Measurements from ENCODE around the gene CD244.
"Not testable (repeated sequence)": the region's sequence is repeated elsewhere in the genome, so short reads cannot be mapped to it uniquely, and the experiment has no call there.

The CD244 gene

GRCh38 chr1:160811147-160811546 is 51.5 kb downstream of the CD244 start:
- DNase-seq (ENCODE audit: low read depth): no peak

DNA sequence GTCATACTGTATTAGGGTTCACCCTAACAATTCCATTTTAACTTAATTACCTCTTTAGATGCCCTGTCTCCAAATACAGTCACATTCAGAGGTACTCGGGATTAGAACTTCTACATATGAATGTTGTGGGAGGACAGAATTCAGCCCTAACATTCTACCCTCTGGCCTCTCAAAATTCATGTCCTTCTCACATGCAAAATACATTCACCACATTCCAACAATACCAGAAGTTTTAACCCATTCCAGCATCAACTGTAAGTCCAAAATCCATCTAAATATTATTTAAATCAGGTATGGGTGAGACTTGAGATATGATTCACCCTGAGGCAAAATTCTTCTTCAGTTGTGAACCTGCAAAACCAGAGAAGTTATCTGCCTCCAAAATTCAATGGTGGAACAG is 52.2 kb downstream of the CD244 start:
- no peak for DNase-seq (ENCODE audit: low read depth)

- no peak for DNase-seq (ENCODE audit: low read depth)
These were observed 54.4 kb downstream of the CD244 start for GRCh38 chr1:160808289-160808688.

DNA sequence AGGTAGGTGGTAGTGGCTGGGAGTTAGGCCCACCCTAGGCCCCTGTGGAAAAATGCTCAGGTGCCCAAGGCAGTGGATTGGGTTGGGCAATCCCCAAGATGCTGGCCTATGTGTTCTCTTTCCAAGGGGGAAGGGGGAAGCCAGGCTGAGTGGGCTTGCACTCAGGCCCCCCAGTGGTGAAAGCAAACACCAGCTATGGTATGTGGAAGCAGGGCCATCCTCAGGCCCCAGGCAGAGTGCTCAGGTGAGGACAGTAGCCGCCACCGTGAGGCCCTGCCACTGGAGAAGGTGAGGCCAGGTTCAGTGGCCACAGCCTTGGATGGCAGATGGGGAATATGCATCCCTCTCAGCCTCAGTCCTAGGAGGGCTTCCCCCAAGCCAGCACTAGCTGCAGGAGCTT is 54.9 kb downstream of the CD244 start:
- no peak for DNase-seq (ENCODE audit: low read depth)

DNA sequence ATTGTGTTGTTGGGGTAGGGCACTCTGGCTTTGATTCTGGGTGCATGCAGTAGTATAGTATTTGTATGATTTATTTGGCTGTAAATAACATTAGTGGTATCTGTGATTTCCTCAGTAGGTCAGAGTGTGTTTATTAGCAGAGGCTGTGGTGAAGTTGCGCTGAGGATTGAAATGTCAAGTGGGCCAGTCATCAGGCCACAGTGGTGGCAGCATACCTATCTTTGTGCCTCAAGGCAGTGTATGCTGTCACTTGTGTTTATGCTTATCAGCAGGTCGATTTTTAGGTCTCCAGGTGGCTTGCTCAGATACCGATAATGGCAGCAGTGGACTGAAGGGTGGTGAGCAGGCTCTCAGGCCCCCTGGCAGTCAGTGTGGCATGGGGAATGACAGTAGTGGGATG is 55.4 kb downstream of the CD244 start:
- DNase-seq (ENCODE audit: low read depth): no peak

DNA sequence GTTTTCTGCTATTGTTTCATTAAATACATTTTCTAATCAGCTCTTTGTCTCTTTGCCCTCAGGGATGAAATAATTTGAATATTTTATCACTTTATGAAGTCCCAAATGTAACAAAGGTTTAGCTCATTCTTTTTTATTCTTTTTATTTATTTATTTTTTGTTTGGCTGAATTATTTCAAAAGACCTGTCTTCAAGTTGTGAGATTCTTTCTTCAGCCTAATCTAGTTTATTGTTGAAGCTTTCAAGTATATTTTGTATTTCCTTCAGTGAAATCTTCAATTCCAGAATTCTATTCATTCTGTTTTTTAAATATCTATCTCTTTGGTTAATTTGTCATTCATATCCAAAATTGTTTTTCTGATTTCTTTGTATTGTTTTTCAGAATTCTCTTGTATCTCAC is 55.9 kb downstream of the CD244 start:
- DNase-seq (ENCODE audit: low read depth): no peak

GRCh38 chr1:160806109-160806665 is 56.5 kb downstream of the CD244 start:
- no peak for DNase-seq (ENCODE audit: low read depth)

DNA sequence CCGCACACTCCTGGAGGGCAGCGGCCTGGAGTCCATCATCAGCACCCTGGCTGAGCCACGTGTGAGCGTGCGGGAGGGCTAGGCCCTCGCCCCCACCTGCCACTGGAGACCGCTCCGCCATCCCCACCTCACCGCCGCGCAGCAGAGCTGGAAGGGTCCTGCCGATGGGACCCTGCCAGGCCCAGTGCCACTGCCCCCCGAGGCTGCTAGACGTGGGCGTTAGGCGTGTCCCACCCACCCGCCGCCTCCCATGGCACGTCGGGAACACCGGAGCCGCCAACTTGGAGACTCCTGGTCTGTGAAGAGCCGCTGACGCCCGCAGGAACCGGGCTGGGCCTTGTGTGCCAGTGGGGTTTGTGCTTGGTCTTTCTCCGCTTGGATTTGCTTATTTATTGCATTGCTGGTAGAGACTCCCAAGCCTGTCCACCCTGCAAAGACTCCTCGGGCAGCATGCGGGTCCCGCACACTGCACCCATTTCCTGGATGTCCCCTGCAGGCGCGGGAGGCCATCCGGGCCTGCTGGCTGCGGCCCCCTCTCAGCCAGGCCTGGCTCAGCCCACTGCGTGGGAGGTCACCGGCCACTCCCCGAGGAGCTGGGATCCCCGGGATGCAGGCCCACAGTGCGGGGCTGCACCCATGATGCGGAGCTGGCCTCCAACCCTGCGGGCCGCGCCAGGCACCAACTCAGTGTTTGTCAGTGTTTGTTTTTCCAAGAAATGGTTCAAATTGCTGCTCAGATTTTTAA is 60.7 kb downstream of the CD244 start:
- DNase-seq (ENCODE audit: low read depth): no peak

DNA sequence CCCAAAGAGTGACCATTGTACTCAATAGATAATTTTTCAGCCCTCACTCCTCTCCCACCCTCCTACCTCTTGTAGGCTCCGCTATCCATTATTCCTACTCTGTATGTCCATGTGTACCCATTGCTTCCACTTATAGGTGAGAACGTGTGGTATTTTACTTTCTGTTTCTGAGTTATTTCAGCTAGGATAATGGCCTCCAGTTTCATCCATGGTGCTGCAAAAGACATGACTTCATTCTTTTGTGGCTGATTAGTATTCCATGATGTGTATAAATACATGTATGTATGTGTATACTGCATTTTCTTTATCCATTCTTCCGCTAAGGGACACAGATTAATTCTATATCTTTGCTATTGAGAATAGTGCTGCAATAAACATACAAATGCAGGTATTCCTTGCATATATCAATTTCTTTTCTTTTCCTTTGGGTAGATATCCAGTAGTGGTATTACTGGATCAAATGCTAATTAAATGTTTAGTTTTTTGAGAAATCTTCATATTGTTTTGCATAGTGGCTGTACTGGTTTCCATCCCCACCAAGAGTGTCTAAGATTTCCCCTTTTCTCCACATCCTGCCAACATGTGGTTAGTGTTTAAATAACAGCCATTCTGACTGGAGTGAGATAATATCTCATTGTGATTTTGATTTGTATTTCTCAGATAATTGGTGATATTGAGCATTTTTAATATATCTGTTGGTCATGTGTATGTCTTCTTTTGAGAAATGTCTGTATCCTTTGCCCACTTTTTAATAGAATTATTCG is 61.9 kb downstream of the CD244 start:
- DNase-seq (ENCODE audit: low read depth): no peak

DNA sequence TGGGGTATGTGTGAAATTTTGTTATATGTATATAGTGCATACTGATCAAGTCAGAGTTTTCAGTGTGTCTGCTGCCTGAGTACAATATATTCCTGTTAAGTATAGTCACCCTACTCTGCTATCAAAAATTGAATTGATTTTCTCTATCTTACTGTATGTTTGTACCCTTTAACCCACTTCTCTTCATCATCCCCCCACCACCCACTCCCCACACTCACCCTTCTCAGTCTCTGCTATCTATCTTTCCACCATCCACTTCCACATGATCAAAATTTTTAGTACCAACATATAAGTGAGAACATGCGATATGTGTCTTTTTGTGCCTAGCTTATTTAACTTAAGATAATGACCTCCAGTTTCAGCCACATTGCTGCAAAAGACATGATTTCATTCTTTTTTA is 62.5 kb downstream of the CD244 start:
- no peak for DNase-seq (ENCODE audit: low read depth)

GRCh38 chr1:160799641-160800040 is 63.0 kb downstream of the CD244 start:
- no peak for DNase-seq (ENCODE audit: low read depth)

DNA sequence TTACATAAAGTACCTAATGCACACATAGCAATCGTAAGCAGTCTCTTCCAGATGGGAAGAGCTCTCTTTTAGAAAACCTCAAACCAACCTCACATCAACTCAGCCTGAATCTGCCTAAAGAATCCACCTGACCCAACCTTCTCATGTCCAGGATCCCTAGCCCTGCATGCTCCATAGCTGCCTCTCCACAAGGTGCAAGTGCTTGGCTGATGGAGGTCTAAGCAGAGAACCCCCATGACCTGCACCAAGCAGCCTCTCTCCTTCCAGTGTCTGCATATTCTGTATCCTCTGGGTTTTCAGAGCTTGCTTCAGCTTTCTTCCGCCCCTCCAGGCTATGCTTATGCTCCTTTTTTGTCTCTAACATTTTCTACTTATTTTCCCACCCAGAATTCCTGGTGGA is 64.2 kb downstream of the CD244 start:
- no peak for DNase-seq (ENCODE audit: low read depth)

DNA sequence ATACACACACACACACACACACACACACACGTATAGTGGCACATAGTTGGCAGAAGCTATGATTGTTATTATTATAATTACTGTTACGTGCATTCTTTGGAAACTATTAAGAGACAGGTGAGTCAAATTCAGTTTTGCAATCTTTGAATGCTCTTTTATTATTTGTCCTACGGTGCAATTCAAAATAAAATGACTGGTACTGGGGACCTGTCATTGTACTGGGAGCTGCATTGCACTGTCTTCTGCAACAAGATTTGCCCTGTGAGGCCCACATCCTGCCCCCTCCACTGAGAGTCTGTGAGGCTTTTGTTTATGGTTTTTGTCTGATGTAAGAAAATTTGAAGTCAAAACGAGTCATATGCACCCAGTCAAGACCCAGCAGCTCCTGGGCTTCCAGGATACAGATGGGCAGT is 64.8 kb downstream of the CD244 start:
- no peak for DNase-seq (ENCODE audit: low read depth)

DNA sequence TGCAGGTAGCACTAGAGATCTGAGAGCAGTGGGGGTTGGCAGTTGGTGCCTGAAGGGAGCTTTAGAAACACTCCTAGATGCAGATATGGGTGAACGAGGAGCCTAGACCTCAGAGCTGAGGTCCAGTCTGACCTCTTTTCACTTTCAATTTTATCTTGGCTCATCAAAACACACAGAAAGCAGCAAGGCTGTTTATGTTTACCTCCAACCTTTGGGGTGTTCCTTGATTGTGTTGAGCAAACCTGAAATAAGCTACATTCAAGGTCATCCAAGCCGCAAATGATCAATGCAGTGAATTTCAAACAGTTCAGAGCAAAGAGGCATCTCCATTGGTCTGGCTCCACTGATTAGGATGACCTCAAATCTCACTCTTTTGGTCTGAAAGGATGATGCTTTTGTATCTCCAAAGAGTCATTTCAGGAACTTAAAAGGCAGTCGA is 65.4 kb downstream of the CD244 start:
- DNase-seq (ENCODE audit: low read depth): no peak

DNA sequence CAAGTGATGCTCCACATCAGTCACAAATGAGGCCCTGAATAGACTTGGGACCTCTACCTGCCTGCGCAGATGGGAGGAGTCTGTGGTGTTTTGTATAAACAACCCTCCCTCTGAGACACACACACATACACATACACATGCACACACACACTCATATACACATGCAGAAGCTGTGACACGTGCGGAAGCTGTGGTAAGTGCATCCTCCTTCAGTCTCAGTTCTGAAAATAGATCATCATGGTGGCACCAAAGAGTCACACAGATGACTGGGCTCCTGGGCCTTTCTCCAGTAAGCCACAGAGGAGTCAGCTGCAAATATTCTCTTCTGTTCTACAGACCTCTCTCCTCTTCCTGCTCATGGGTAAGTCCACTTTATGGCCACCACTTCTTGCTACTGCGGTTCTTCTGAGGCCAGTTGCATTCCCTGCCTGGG is 66.7 kb downstream of the CD244 start, which contains the start of gene LY9:
LY9 (plus strand) TSS at position 224 of the 433 bp plus-strand sequence; CDS start at position 238, 14 bp downstream.
- no peak for DNase-seq (ENCODE audit: low read depth)

DNA sequence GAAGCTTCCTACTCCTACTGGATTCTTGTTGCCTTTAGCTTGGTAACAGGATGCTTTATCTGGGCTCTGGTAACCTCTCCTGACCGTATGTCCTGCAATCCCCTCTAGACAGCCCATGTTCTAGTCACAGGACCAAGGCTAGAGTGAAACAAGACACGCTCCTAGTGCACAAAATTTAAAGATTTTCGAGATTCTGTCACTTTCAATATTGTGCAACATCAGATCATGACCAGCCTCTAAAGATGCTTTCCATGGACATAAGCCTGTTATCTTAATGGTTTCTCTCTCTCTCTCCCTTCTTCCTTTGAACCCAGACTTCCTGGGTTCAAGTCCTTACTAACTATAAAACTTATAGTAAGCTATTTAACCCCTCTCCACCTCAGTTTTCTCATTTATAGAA is 68.3 kb downstream of the CD244 start:
- DNase-seq (ENCODE audit: low read depth): no peak

DNA sequence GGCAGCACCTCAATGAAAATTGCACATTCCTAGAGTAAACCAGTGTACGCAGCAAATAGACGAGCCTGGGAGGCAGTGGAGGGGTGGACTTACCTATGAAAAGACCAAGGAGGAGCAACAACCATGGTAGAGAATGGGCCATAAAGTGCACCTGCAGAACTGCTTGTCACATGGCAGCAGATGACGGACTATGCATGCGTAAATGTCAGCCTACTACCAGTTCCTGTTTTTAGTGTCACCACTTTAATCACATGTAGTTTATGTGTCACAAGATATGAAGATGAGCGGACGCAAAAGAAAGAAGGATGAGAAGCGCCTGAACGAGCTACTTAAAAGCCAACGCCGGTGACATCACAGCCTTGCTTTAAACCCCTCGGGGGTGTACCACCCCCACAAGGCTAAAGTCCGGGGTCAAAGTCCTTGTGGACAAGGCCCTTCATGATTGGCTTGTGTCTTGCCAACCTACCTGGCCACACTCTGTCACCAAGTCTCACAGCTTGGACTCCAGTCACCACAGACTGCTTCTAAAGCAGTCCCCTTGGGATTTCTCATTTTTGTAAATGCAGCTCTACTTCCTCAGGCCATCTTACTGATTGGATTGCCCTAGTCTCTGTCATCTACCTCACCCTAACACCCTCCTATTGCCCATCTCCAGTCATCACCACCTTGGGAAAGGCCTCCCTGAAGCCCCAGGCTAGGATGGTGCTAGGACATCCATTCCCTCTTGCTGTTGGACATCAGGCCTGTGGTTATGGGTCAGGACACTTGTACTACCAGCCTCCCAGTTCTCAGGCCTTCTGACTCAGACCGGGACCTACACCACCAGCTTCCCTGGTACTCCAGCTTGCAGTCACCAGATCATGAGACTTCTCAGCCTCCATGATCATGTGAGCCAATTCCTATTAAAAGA is 72.7 kb downstream of the CD244 start:
- DNase-seq (ENCODE audit: low read depth): no peak

GRCh38 chr1:160789051-160789701 is 73.5 kb downstream of the CD244 start:
- DNase-seq (ENCODE audit: low read depth): no peak

DNA sequence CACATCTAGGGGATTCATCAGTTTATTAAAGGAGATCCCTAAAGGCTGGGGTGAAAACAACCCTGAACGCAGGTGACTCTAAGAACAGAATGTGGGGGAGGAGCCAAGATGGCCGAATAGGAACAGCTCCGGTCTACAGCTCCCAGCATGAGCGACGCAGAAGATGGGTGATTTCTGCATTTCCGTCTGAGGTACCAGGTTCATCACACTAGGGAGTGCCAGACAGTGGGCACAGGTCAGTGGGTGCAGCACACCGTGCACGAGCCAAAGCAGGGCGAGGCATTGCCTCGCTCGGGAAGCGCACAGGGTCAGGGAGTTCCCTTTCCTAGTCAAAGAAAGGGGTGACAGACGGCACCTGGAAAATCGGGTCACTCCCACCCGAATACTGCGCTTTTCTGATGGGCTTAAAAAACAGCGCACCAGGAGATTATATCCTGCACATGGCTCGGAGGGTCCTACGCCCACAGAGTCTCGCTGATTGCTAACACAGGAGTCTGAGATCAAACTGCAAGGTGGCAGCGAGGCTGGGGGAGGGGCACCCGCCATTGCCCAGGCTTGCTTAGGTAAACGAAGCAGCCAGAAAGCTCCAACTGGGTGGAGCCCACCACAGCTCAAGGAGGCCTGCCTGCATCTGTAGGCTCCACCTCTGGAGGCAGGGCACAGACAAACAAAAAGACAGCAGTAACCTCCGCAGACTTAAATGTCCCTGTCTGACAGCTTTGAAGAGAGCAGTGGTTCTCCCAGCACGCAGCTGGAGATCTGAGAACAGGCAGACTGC is 79.5 kb downstream of the CD244 start:
- not testable (repeated sequence) for DNase-seq (ENCODE audit: low read depth)

GRCh38 chr1:160781914-160782689 is 80.6 kb downstream of the CD244 start:
- DNase-seq (ENCODE audit: low read depth): no peak

Data from HS-5 (cell line).